GM10248 (cell line): ENCODE measurements around the gene RAB20.

ENCODE experiments used
- CTCF ChIA-PET: fragments of 300-600 bp; sonication (Branson Sonifier 250); formaldehyde crosslinking; extraction: SDS; loops from one replicate; lab custom pipeline; 2021; ENCODE audit warnings: antibody characterized with exemption; lab: Yijun Ruan, JAX
- POLR2A ChIA-PET: fragments of 350-650 bp; sonication (Branson Sonifier 250); formaldehyde crosslinking; extraction: SDS; loops from one replicate; lab custom pipeline; 2020; ENCODE audit warnings: antibody characterized with exemption; lab: Yijun Ruan, JAX
- DNase-seq: peaks from one replicate; pipeline ENCODE4 v3.0.0; 2012; ENCODE audit errors: extremely low spot score
- TF ChIP-seq, protein P1 (sequence below): IDR thresholded peaks from 2 replicates; pipeline ENCODE4 v1.5.1; 2012; ENCODE audit warnings: mild to moderate bottlenecking, low read depth; ENCODE audit errors: extremely low read depth, missing control alignments, control extremely low read depth

Gene RAB20

DNA sequence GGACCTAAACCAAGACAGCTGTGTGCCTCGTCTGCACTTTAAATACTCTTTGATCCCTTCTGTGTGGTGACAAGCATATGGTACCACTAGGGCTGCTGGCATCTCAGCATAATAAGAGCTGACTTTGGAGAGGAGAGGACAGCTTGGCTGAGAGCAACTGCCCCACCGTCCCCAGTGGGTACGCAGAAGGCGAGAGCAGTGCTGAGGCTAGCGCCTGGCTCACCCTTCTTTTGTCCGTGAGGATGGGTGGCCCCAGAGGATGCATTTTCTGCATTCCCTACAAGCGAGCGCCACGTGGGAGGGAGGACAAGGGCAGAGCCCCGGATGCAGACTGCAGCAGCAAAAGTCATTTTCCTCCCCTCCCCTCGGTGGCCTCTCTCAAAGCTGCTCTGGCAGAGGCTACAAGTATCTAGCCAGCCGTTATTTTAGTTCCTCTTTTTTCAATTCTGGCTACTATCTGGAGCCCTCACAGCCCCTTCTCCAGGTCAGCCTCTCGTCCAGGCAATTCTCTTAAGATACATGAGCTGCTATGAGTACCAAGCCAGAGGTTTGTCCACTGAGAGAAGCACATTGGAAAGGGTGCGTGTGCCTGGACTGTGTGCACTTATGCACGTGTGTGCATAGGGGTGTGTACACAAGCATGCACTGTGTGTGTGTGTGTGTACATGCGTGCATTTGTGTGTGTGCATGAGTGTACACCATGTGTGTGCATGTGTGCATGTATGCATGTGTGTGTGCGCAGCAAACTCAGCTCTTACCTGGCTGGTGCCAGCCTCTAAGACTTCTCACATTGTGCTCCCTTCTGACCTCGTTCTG lies 51.3 kb downstream of the RAB20 start:
- ChIA-PET CTCF (interaction anchor here (1.0 to 1.8 kb wide), 4 partner anchors 8 to 98 kb away, joined by 3 to 6 read pairs (median 3); no protein-coding TSS in a partner anchor), POLR2A (no interaction called here)
- TF ChIP-seq, protein P1, sequence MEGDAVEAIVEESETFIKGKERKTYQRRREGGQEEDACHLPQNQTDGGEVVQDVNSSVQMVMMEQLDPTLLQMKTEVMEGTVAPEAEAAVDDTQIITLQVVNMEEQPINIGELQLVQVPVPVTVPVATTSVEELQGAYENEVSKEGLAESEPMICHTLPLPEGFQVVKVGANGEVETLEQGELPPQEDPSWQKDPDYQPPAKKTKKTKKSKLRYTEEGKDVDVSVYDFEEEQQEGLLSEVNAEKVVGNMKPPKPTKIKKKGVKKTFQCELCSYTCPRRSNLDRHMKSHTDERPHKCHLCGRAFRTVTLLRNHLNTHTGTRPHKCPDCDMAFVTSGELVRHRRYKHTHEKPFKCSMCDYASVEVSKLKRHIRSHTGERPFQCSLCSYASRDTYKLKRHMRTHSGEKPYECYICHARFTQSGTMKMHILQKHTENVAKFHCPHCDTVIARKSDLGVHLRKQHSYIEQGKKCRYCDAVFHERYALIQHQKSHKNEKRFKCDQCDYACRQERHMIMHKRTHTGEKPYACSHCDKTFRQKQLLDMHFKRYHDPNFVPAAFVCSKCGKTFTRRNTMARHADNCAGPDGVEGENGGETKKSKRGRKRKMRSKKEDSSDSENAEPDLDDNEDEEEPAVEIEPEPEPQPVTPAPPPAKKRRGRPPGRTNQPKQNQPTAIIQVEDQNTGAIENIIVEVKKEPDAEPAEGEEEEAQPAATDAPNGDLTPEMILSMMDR: no peak
- peak; percentile 70 for DNase-seq

GRCh38 chr13:110509478-110509926 lies 52.0 kb downstream of the RAB20 start:
- TF ChIP-seq, protein P1: no peak
- ChIA-PET POLR2A (no interaction called here), CTCF (interaction anchor here (0.7 to 1.8 kb wide), 4 partner anchors 18 to 97 kb away, joined by 3 to 6 read pairs (median 3); no protein-coding TSS in a partner anchor)
- no peak for DNase-seq

DNA sequence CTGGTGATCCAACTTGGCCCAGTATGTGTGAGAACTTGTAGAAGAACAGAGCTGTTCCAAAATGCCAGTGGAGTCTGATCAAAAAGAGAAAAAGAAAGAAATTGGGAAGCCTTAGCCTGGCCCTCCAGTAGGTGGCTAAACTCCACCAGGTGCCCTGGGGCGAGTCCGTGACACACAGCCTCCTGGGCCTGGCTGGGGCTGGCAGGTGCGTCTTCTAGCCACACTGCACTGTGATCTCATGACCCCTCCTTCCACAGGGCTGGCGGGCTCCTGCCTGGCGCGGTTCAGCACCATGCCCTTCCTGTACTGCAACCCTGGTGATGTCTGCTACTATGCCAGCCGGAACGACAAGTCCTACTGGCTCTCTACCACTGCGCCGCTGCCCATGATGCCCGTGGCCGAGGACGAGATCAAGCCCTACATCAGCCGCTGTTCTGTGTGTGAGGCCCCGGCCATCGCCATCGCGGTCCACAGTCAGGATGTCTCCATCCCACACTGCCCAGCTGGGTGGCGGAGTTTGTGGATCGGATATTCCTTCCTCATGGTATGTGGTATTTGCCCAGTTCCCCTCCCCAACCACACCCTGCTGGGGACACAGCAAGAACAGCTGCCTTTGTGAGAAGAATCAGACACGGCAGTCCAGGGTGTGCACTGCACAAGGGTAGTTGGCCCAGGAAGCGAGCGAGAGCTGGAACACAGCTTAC lies 53.7 kb downstream of the RAB20 start:
- TF ChIP-seq, protein P1: no peak
- no peak for DNase-seq
- POLR2A ChIA-PET: no interaction called here
- CTCF ChIA-PET: interaction anchor here (0.9 to 1.7 kb wide), 3 partner anchors 8 to 286 kb away, joined by 3 to 5 read pairs (median 4); no protein-coding TSS in a partner anchor

GRCh38 chr13:110506859-110507566 lies 54.5 kb downstream of the RAB20 start:
- no peak for DNase-seq
- CTCF ChIA-PET: interaction anchor here (0.9 to 1.7 kb wide), 3 partner anchors 9 to 285 kb away, joined by 3 to 5 read pairs (median 4); no protein-coding TSS in a partner anchor
- POLR2A ChIA-PET: no interaction called here
- TF ChIP-seq, protein P1: no peak

- no peak for DNase-seq
- ChIA-PET CTCF (no interaction called here), POLR2A (no interaction called here)
- TF ChIP-seq, protein P1: no peak
These were observed 55.1 kb downstream of the RAB20 start for GRCh38 chr13:110506396-110506795.

DNA sequence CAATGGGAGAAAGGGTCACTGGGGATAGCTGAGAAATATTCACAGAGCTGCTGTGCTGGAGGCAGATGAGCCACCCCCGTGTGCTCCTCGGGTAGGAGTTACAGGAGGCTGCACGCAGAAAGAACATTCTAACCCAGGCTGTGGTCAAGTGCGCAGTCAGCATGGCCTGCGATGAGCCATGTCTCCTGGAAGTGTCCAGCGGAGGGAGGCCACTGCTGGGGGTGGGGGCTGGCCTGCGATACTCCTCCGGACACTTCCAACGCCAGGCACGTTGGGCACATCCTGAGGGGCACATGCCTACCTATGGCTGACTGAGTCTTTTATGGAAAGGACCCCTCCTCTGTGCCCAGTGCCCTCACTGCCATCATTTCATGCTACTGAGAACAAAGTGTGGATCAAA lies 55.9 kb downstream of the RAB20 start:
- TF ChIP-seq, protein P1: no peak
- POLR2A ChIA-PET: no interaction called here
- no peak for DNase-seq
- CTCF ChIA-PET: no interaction called here
